ENCODE measurements around the gene MYL4.
A peak's percentile ranks its signal among the peaks of the same experiment; 100 is the strongest.

The MYL4 gene

GRCh38 chr17:47227862-47228261 is 18.7 kb downstream of the MYL4 start:
- H3K4me1 Mint-ChIP-seq: peaks cover 44% of the 10 kb centered on the region
- H3K4me3 Mint-ChIP-seq: no peak overlapping the region
- H3K36me3 Mint-ChIP-seq (ENCODE audit: low read depth): no peaks in the 10 kb centered on the region
- TF ChIP-seq CTCF (IDR thresholded peaks at IDR 0.05; ENCODE audit: unreplicated experiment in 3 of 3): no peak
- peaks cover 15% of the 10 kb centered on the region for H3K27me3 Mint-ChIP-seq (ENCODE audit: low read depth)
- H3K27ac Mint-ChIP-seq: no peak overlapping the region
- peaks cover 7% of the 10 kb centered on the region for H3K9me3 Mint-ChIP-seq

GRCh38 chr17:47229535-47230443 is 20.6 kb downstream of the MYL4 start:
- H3K27ac Mint-ChIP-seq: peak overlapping the region; percentile 73 to 92 (median 82)
- H3K27me3 Mint-ChIP-seq (ENCODE audit: low read depth): peaks cover 13% of the 10 kb centered on the region
- H3K9me3 Mint-ChIP-seq: no peaks in the 10 kb centered on the region
- H3K36me3 Mint-ChIP-seq (ENCODE audit: low read depth): no peaks in the 10 kb centered on the region
- TF ChIP-seq CTCF (IDR thresholded peaks at IDR 0.05; ENCODE audit: unreplicated experiment in 3 of 3): peak; percentile 92 to 98 (median 98)
- H3K4me1 Mint-ChIP-seq: peaks cover 36% of the 10 kb centered on the region
- peak overlapping the region; percentile 2 to 66 (median 30) for H3K4me3 Mint-ChIP-seq

DNA sequence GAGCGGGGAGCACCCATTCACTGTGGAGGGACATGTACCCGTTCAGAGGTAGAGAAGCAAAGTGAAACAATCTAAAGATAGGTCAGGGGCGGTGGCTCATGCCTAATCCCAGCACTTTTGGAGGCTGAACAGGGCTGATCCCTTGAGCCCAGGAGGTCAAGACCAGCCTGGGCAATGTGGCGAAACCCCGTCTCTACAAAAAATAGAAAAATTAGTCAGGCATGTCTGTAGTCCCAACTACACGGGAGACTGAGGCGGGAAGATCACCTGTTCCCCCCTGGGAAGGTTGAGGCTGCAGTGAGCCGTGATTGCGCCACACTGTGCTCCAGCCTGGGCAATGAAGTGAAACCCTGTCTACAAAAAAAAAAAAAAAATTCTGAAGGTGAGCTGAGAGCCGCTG is 21.7 kb downstream of the MYL4 start:
- Mint-ChIP-seq H3K4me1 (peaks cover 25% of the 10 kb centered on the region), H3K36me3 (ENCODE audit: low read depth) (no peaks in the 10 kb centered on the region), H3K9me3 (no peaks in the 10 kb centered on the region), H3K27me3 (ENCODE audit: low read depth) (peaks cover 13% of the 10 kb centered on the region), H3K4me3 (peak overlapping the region in 1 of 3 experiments; percentile 8), H3K27ac (peak overlapping the region; percentile 73 to 92 (median 82))
- no peak for TF ChIP-seq CTCF (IDR thresholded peaks at IDR 0.05; ENCODE audit: unreplicated experiment in 3 of 3)

DNA sequence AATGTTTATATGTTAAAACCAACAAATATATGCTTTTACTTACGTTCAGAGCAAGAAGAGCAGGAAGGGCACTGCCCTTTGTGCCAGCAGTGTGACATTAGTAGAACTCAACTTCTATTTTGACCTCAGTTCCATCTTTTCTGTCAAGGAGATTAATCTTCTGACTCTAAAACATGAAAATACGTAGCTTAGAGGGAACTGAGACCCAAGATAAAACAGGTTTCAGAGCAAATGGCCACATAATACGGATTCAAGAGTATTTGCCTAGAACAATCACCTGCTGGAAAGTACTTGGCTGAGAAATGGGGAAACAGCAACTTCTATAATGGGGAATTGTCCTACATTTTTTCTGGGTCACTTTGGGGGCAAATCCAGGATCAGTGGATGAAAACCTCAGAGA is 22.2 kb downstream of the MYL4 start:
- no peak for TF ChIP-seq CTCF (IDR thresholded peaks at IDR 0.05; ENCODE audit: unreplicated experiment in 3 of 3)
- Mint-ChIP-seq H3K27me3 (ENCODE audit: low read depth) (peaks cover 13% of the 10 kb centered on the region), H3K4me3 (no peak overlapping the region), H3K27ac (peak overlapping the region; percentile 35 to 92 (median 73)), H3K36me3 (ENCODE audit: low read depth) (no peaks in the 10 kb centered on the region), H3K4me1 (peaks cover 22% of the 10 kb centered on the region), H3K9me3 (no peaks in the 10 kb centered on the region)

GRCh38 chr17:47231866-47232265 is 22.7 kb downstream of the MYL4 start:
- Mint-ChIP-seq H3K27ac (peak overlapping the region; percentile 30 to 92 (median 35)), H3K4me1 (peaks cover 22% of the 10 kb centered on the region), H3K9me3 (no peaks in the 10 kb centered on the region), H3K36me3 (ENCODE audit: low read depth) (no peaks in the 10 kb centered on the region), H3K4me3 (no peak overlapping the region), H3K27me3 (ENCODE audit: low read depth) (peaks cover 13% of the 10 kb centered on the region)
- no peak for TF ChIP-seq CTCF (IDR thresholded peaks at IDR 0.05; ENCODE audit: unreplicated experiment in 3 of 3)

GRCh38 chr17:47232465-47232864 is 23.3 kb downstream of the MYL4 start:
- H3K4me1 Mint-ChIP-seq: peaks cover 22% of the 10 kb centered on the region
- H3K27ac Mint-ChIP-seq: peak overlapping the region; percentile 30 to 45 (median 43)
- TF ChIP-seq CTCF (IDR thresholded peaks at IDR 0.05; ENCODE audit: unreplicated experiment in 3 of 3): no peak
- H3K27me3 Mint-ChIP-seq (ENCODE audit: low read depth): peaks cover 13% of the 10 kb centered on the region
- H3K9me3 Mint-ChIP-seq: no peaks in the 10 kb centered on the region
- no peaks in the 10 kb centered on the region for H3K36me3 Mint-ChIP-seq (ENCODE audit: low read depth)
- no peak overlapping the region for H3K4me3 Mint-ChIP-seq

Data from nephron (organoid).